GM18951 (cell line): Measurements from ENCODE around the gene COX4I1.
"Not testable (repeated sequence)": the region's sequence is repeated elsewhere in the genome, so short reads cannot be mapped to it uniquely, and the experiment has no call there.

ENCODE experiments used
- POLR2A ChIP-seq: IDR thresholded peaks from 4 replicates; pipeline ENCODE4 v1.6.1; 2011; ENCODE audit warnings: mild to moderate bottlenecking; ENCODE audit not compliant: insufficient read length, insufficient read depth; ENCODE audit errors: extremely low read depth
- in situ Hi-C: fragments of 300-500 bp; cut with MboI; formaldehyde crosslinking; loops from one replicate; pipeline ENCODE4 v1.12.0; 2022; ENCODE audit warnings: low sequenced_read_pairs, mixed read lengths, inconsistent platforms; ENCODE audit not compliant: unreplicated experiment

The COX4I1 gene

GRCh38 chr16:85830821-85831220, 31.3 kb downstream of the COX4I1 start:
- no peak for TF ChIP-seq POLR2A
- in situ Hi-C loops = no loop called here

DNA sequence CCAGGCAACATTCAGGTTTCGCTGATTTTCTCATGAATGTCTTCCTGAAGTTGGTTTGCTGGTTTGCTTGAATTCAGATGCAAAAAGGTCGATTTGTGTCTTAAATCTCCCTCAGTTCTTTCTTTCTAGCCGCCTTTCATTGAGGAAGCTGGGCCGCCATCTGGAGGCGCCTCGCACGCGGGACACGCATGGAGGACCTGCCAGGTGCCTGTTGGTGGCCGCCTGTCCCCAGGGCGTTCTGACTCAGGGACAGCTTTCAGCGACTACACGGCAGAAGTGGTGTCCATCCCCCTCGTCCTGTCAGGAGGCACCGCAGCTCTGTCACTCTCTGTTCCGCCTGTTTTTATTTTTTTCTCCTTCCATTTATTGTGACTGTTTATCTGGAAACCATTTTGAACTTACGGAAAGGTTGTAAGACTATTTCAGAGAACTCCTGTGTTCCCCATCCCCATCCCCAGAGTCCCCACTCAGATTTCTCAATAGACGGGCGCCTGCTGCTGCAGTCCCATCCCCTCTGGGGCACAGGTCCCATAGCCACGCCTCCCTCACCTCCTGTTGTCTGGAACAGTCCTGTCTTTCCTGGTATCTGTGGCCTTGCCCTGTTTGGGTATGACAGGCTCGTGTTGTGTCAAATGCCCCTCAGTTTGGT, 33.2 kb downstream of the COX4I1 start:
- no peak for TF ChIP-seq POLR2A
- in situ Hi-C loops = no loop called here

- in situ Hi-C loops = no loop called here
- TF ChIP-seq POLR2A = no peak
These were observed 33.9 kb downstream of the COX4I1 start for GRCh38 chr16:85833219-85833920.

- in situ Hi-C loops = no loop called here
- no peak for TF ChIP-seq POLR2A
These were observed 35.2 kb downstream of the COX4I1 start for GRCh38 chr16:85834741-85835140.

- in situ Hi-C loops = no loop called here
- TF ChIP-seq POLR2A = no peak
These were observed 35.8 kb downstream of the COX4I1 start for GRCh38 chr16:85835227-85835751.

DNA sequence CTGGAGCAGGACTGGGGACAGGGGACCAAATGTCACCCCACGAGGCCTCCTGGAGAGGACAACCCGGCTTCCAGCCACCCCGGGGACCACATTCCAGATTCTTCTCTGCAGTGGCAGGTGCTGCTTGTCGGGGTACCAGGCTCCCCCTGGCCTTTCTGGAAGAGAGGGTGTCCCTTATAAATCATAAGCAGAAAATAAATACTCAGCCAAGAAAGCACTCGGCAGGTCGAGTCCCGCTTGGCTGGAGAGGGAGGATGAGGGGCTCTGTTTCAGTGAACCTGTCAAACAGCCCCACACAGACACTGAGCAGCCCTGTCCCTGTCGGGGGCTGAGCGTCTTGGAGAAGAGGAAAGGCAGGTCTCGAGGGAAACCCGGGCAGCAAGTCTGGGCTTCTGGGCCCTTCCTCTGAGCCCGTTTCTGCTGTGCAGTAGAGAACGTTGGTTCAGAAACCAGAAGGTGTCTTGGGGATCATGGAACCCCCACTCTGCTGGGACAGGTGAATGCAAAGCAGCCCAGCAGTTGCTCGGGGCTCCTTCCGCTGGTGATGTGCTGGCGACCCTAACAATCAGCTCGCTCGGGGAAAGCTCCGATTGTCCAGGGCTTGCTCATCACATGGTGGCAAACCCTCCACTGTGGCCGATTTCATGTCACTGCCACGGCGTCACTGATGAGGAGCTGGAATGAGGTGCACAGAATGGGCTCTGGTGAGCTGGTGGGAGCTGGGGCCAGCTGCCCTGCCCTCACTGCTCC, 36.6 kb downstream of the COX4I1 start:
- in situ Hi-C loops = no loop called here
- no peak for TF ChIP-seq POLR2A

DNA sequence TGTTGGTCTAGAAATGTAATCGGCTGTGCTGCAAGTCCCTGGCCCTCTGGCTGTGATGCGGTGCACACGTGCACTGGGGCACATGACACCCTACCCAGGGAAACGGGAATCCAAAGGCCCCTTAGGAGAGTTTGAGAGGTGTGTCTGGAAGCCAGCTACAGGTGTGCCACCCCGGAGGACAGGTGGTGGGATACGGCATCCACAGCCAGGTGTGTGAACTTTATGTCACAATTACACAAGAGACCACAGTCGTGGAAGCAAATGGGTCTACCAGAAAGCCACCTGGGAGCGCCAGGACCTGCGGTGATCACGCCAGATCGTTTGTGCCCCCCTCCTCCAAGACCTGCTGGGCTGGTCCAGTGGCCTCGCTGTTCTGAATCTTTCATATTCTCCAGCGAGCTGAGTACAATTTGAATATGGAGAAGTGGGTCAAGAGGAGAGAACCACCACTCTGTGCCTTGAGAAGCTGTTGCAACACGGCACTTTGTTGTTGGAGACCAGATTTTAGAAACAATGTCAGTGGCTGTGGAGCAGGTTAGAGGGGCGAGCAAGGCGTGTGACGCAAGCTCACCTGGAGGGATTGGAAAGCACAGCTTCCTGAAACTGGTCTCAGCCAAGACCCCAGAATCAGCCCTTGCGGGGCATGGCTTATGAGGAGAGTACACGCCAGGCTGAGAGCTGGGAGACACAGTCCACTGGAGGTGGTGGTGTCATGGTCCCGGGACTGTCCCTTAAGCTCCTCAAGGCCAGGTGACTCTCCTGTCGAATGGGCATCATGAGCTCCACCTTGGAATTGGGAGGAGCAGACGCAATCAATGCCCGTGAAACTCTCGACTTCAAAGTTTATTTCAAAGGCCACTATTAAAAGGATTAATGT, 37.4 kb downstream of the COX4I1 start:
- in situ Hi-C loops = no loop called here
- no peak for TF ChIP-seq POLR2A

DNA sequence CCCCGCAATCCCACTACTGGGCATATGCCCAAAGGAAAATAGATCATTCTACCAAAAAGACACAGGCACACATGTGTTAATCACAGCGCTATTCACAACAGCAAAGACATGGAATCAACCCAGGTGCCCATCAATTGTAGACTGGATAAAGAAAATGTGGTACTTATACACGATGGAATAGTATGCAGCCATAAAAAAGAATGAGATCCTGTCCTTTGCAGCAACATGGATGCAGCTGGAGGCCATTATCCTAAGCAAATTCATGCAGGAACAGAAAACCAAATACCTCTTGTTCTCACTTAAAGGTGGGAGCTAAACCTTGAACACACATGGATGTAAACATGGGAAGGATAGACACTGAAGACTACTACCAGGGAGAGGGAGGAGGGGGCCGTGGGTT, 38.2 kb downstream of the COX4I1 start:
- in situ Hi-C loops = not testable (repeated sequence)

- TF ChIP-seq POLR2A = no peak
- in situ Hi-C loops = no loop called here
These were observed 38.9 kb downstream of the COX4I1 start for GRCh38 chr16:85838381-85838780.

GRCh38 chr16:85838876-85839585, 39.5 kb downstream of the COX4I1 start:
- no peak for TF ChIP-seq POLR2A
- in situ Hi-C loops = no loop called here

- in situ Hi-C loops = no loop called here
- TF ChIP-seq POLR2A = no peak
These were observed 40.3 kb downstream of the COX4I1 start for GRCh38 chr16:85839681-85840240.

DNA sequence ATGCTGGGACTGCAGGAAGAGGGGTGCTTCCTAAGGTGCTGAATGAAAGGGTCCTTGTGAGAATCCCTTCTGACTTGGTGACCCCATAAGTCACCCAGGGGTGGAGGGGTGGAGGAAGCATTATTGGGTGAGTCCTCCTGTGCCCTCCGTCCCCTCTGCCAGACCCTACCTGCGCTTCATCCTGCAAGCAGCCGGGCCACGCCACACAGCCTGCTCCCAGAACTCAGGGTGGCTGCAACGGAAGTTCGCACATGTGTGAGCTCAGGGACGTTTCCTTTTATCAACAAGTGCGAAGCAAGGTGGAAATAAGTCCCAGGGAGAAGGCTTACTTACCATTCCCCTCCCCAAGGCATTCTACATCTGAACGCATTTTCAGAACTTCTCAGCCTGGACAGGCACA, 40.9 kb downstream of the COX4I1 start:
- TF ChIP-seq POLR2A = no peak
- in situ Hi-C loops = no loop called here
